Stimulated activated CD4-positive, alpha-beta T cell treated with anti-CD3 and anti-CD28 coated beads, TNF-alpha, amount 100 ng/mL, for 1 hour (primary cell): ENCODE results near the gene IQGAP3.
"Not testable (repeated sequence)": the region's sequence is repeated elsewhere in the genome, so short reads cannot be mapped to it uniquely, and the experiment has no call there.

Source experiments
- DNase-seq, 3 donors: peaks; one replicate each; pipeline ENCODE4 v3.0.0-alpha.2; 2020; ENCODE audit warnings: low read depth in 3 of 3, low spot score in 1 of 3

IQGAP3 gene

GRCh38 chr1:156571261-156571852 is 1.0 kb downstream of the IQGAP3 start:
- no peak for DNase-seq

GRCh38 chr1:156566436-156566835 is 5.9 kb downstream of the IQGAP3 start:
- DNase-seq = no peak

- DNase-seq = no peak
Measured at GRCh38 chr1:156565519-156565918, 6.8 kb downstream of the IQGAP3 start.

- no peak for DNase-seq
Measured at GRCh38 chr1:156560585-156561163, 11.7 kb downstream of the IQGAP3 start.

DNA sequence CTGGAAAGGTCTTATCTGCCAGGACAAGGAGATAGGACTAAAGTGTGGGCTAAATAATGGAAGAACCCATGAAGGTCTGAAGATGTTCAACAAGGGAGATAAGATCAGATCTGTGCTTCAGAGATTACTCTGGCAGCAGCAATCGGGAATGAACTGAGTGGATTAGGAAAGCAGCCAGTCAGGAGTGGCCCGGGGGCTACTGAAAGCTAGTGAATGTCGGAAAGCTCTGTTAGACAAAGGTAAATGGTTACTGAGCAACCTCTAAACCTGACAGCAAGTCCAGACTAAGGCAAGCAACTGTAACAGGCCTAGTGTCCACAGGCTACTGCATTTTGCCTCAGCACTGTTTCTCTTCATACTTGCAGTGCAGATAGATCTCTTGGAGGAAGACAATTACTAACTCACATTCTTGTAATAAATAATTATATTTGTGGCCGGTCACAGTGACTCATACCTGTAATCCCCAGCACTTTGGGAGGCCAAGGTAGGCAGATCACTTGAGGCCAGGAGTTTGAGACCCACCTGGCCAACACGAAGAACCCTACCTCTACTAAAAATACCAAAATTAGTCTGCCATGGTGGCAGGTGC is 12.5 kb downstream of the IQGAP3 start:
- DNase-seq = no peak

DNA sequence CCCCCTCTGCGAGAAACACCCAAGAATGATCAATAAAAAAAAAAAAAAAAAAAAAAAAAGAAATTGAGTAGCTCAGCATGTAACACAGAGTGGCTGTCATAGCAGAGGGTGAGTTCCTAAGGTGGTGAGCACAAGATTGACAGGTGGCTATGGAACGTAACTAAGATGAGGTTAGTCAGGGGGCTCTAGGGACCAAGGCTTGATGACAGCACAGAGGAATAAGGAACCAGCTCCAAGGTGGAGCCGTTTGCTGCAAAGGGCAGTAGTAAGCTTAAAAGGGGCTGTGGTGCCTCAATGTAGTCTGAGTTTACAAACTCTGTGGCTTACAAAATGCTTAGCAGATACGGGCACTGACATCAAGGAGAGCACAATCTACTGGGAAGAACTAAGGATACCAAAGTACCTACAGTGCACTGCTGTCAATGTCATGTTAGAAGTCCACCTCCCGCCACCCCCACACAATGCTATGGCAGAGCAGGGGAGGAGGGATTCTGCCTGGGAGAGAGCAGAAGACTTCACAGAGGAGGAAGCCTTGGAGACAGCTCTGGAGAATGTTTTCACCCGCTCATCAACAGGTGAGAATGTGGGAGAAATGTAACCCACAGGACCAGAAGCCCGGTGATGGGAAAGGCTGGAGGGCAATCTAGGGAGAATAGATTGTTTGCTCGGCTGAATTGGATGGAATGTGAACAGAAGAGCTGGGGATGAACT is 13.1 kb downstream of the IQGAP3 start:
- DNase-seq = no peak

DNA sequence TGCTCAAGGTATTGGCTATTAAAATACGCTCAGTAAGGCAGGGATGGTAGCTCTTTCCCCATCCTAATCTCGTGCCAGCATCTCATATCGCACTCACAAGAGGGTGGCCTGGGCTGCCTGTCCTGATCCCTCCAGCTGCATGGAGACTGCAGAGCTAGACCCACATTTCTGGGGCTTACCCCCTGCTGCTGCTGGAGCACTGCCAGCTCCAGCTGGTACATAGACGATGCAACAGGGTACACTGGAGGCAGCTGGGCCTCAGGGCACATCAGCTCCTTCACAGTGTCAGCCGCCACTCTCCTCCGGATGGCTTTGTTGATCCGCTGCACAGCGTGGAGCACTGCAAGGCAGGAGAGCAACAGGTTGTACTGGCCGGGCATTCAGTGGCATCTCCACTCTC is 16.0 kb downstream of the IQGAP3 start:
- no peak for DNase-seq

DNA sequence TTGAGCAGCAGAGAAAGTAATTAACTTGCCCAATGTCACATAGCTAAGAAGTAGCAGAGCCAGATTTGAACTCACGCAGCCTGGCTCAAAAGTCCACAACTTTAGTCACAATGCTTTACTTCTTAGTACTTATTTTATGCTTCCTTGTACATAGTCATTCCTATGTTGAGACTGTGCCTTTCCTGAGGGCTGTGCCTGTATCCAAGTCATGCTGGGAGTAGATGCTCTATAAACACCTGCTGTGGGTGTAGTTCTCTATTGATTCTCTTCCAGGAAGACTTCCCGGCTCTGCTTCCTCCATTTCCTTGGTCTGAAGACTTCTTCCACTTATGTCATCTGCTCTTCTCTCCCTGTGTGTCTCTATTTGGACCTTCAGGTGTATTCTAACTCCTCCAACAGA is 16.6 kb downstream of the IQGAP3 start:
- no peak for DNase-seq

GRCh38 chr1:156554971-156555370 is 17.4 kb downstream of the IQGAP3 start:
- DNase-seq = no peak

- no peak for DNase-seq
Measured at GRCh38 chr1:156553860-156554485, 18.4 kb downstream of the IQGAP3 start.

DNA sequence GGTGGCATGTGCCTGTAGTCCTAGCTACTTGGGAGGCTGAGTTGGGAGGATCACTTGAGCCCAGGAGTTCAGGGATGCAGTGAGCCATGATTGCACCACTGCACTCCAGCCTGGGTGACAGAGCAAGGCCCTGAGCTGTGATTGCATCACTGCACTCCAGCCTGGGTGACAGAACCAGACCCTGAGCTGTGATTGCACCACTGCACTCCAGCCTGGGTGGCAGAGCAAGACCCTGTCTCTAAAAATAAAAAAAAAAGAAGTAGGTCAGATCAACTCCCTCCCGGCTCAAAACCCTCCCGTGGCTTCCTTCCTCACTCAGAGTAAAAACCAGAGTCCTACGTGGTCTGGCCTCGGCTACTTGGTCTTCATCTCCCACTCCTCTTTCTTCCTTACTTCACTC is 19.4 kb downstream of the IQGAP3 start:
- not testable (repeated sequence) for DNase-seq

DNA sequence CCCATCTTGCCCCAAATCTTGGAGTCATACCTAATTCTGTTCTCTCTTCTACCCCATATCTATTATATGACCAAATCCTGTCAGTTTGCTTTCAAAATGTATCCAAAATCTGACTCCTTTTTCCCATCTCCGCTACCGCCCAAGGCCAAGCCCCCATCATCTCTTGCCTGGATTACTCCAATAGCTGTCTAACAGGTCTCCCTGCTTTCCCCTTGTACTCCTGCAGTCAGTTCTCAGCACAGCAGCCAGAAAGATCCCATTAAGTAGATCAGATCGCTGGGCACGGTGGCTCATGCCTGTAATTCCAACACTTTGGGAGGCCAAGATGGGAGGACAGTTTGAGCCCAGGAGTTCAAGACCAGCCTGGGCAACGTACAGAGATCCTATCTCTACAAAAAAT is 19.8 kb downstream of the IQGAP3 start:
- no peak for DNase-seq

GRCh38 chr1:156551869-156552268 is 20.5 kb downstream of the IQGAP3 start:
- no peak for DNase-seq

DNA sequence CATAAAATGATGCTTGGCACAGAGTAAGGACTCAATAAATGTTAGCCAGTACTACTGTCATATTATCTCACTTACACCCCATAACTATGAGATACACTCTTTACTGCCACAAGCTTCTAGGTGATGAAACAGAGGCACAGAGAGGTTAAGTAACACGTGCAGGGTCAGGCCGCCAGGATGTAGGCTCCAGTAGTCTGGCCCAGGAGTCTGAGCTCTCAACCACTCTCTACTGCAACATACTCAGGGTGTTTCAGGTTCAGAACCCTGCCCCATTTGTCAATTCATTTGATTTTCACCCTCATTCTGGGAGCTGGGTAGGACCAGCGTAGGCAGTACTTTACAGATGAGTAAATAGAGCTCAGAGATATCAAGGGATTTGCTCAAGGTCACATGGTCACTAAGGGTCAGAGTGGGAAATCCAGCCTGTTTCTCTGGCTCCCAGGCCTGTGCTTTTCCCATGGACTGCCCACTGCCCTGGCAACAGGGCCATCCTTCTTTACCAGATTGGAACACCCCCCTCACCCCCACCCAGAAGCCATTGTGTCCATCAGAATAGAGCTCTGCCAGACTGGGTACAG is 21.2 kb downstream of the IQGAP3 start:
- no peak for DNase-seq

- DNase-seq = no peak
Measured at GRCh38 chr1:156550346-156550745, 22.0 kb downstream of the IQGAP3 start.

- DNase-seq = no peak
Measured at GRCh38 chr1:156549831-156550230, 22.5 kb downstream of the IQGAP3 start.

- no peak for DNase-seq
Measured at GRCh38 chr1:156549390-156549789, 23.0 kb downstream of the IQGAP3 start.

GRCh38 chr1:156547982-156548381 is 24.4 kb downstream of the IQGAP3 start:
- DNase-seq = no peak

DNA sequence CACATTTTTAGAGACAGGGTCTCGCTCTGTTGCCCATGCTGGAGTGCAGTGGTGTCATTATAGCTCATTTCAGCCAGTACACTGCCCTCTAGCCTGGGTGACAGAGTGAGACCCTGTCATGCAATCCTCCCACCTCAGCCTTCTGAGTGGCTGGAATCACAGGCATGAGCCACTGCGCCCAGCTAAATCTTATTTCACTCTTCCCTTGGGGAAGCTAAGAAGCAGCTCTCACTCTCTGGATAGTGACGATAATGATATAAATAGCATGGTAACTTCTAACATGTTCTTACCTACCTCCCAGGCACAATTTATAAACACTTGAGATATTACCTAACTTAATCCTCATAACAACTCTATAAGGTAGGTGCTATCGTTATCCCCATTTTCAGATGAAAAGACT is 24.9 kb downstream of the IQGAP3 start:
- no peak for DNase-seq

DNA sequence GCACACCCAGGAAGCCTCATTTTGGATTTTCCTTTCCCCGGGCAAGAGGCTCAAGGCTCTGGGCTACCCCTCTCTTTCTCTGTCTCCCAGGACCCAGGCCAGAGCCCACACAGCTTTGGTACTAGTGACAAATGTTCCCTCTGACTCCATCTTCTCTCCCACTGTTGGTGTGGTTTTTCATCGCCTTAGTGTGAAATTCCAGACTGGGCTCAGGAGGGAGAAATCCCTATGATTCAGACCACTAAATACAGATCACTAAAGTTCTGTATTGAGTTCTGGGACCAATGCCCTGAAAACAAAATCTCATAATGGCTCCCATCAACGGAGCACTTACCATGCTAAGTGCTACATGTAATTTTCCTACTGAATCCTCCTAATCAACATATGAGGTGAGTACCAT is 26.1 kb downstream of the IQGAP3 start:
- no peak for DNase-seq

DNA sequence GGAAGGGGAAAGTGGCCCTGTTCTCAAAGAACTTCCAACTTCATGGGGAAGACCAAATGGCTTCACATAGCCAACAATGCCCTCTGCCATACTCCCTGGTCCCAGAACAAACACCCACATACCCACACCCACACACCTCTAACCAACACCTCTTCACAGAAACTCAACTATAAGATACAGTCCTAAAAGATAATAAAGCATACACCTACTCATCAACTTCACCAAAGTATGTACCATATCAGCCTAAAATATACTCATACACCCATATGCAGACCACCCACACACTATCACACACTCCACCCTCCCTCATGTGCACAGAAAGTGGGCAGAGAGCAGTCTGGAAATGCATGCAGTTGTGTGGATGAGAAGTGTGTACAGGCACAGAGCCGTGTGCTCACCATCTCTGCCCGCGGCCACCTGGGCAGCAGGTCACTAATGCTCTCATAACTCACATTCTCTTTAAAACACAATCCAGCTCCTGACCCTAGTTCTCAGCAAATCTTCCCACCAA is 27.7 kb downstream of the IQGAP3 start:
- no peak for DNase-seq
